Vein endothelial cell (primary cell): Measurements from ENCODE around the gene NUP107. TPM values are rescaled to one million over a fixed set of nuclear protein-coding genes. Genes with fewer than 3 reads are reported as not detected.

Experiments
- total RNA-seq: library from RNA; depleted of rRNA; stranded (reverse); fragments of >200 nt; gene quantifications from 2 replicates; pipeline ENCODE4 v1.2.3, GENCODE V29; 2012

NUP107 gene
- total RNA-seq, result 46.1 and 82.6 TPM in 2 replicates

GRCh38 chr12:68686595-68687521 is at the start of gene NUP107:
TSS of gene NUP107 (plus strand) at chr12:68686978. CDS start at chr12:68687066, 88 bp downstream.

DNA sequence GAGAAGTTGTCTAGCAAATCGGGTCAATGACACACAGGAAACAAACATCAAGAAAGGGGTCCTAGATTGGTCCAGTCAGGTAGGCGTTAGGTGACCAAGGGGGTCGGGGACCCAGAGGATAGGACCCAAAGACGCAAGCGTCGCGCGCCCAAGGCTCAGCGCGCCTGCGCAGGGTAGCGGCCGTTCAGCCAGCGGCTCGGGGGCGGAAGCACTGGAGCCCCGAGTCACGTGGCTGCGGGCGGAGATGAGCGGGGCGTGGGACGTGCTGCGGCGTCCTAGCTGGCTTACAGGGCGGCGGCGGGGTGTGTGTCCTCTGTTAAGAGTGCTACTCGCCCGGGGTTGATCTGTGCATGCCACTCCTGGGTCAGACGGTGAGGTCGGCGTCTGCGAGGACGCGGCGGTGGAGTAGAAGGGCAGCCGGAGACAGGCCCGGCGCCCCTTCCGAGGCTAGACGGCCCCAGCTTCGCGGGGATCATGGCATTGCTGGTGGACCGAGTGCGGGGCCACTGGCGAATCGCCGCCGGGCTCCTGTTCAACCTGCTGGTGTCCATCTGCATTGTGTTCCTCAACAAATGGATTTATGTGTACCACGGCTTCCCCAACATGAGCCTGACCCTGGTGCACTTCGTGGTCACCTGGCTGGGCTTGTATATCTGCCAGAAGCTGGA is 59.3 kb downstream of the NUP107 start, which contains the start of gene SLC35E3:
Gene SLC35E3 (plus strand): TSS at position 273 of the 668 bp plus-strand sequence. CDS start 202 bp downstream, at position 475.

Other genes starting within 250 kb of the NUP107 start
- gene RAP1B, start 76.1 kb upstream of the NUP107 start, total RNA-seq, result 130 and 212 TPM in 2 replicates
- 4.2 and 5.0 TPM in 2 replicates for gene SLC35E3, start 59.2 kb downstream of the NUP107 start, total RNA-seq
- 285 and 542 TPM in 2 replicates for gene MDM2, start 121.2 kb downstream of the NUP107 start, total RNA-seq
- gene CPM, start 246.2 kb downstream of the NUP107 start, total RNA-seq, result 1.3 and 2.7 TPM in 2 replicates